ENCODE results near the gene TMPO. TPM values are rescaled to one million over a fixed set of nuclear protein-coding genes. Genes with fewer than 3 reads are reported as not detected.
"Not testable (repeated sequence)": the region's sequence is repeated elsewhere in the genome, so short reads cannot be mapped to it uniquely, and the experiment has no call there.

TMPO gene
- total RNA-seq, 1 donor from 2014 or later: 65.3 TPM

- DNase-seq (ENCODE audit: extremely low read depth, low read depth, low spot score): no peak
These were observed 11.1 kb upstream of the TMPO start for GRCh38 chr12:98504368-98504617.

DNA sequence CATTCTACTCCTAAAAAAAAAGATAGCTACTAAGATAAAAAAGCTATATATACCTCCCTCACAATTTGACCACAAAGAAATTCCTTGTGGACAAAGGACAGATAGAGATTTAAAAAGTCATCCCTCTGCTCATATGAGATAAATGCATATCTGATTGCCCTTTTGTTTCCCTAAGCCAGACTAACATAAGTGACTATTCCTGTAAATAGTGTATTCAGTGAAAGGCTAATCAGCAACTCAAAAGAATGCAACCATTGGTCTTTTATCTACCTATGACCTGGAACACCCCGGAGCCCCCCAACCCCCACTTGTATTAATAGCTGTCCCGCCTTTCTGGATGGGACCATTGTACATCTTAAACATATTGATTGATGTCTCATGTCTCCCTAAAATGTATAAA, 6.3 kb upstream of the TMPO start:
- DNase-seq (ENCODE audit: extremely low read depth, low read depth, low spot score): no peak

- not testable (repeated sequence) for DNase-seq (ENCODE audit: extremely low read depth, low read depth, low spot score)
These were observed 3.6 kb upstream of the TMPO start for GRCh38 chr12:98511806-98512205.

- no peak for DNase-seq (ENCODE audit: extremely low read depth, low read depth, low spot score)
These were observed 1.7 kb upstream of the TMPO start for GRCh38 chr12:98513379-98514322.

- DNase-seq (ENCODE audit: extremely low read depth, low read depth, low spot score): no peak
These were observed 456 bp upstream of the TMPO start for GRCh38 chr12:98514982-98515286.

GRCh38 chr12:98516111-98516873, 902 bp downstream of the TMPO start:
- DNase-seq (ENCODE audit: extremely low read depth, low read depth, low spot score): peak; percentile 67

- no peak for DNase-seq (ENCODE audit: extremely low read depth, low read depth, low spot score)
These were observed 4.0 kb downstream of the TMPO start for GRCh38 chr12:98519257-98519907.

GRCh38 chr12:98530068-98530467, 14.7 kb downstream of the TMPO start:
- DNase-seq (ENCODE audit: extremely low read depth, low read depth, low spot score): no peak

GRCh38 chr12:98532687-98533304, 17.4 kb downstream of the TMPO start:
- DNase-seq (ENCODE audit: extremely low read depth, low read depth, low spot score): no peak

GRCh38 chr12:98533723-98534251, 18.4 kb downstream of the TMPO start:
- no peak for DNase-seq (ENCODE audit: extremely low read depth, low read depth, low spot score)

DNA sequence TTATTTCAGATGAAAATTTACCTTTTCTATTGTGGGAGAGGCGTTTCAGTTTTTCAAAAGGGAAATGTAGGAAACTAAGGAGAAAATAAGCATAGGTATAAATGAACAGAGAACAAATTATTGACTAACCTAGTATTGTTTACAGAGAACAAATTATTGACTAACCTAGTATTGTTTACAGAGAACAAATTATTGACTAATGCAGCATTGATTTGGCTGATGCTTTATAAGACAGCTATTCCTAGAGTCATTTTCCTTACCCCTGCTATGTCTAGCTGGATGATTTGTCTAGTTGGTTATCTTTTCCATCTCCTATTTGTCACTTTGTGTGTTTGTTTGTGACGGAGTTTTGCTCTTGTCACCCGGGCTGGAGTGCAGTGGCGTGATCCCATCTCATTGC, 22.6 kb downstream of the TMPO start:
- DNase-seq (ENCODE audit: extremely low read depth, low read depth, low spot score): no peak

DNA sequence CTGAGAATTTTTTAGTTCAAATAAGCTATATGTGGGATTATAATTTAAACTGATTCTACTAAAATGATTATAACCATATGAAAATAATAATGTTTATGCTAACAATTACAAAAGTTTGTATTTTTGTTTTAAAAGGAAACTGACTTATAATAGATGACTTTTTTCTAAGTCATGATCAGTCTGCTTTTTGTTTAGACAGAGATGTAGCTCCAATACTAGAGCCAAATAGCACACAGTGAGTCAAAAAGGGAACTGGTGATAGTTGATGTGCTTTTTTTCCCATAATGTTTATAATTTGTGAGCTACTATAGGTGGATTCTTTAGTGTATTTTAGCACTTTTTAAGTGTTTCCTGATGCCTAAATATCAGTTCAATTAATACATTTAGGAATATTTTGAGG, 28.3 kb downstream of the TMPO start:
- no peak for DNase-seq (ENCODE audit: extremely low read depth, low read depth, low spot score)

DNA sequence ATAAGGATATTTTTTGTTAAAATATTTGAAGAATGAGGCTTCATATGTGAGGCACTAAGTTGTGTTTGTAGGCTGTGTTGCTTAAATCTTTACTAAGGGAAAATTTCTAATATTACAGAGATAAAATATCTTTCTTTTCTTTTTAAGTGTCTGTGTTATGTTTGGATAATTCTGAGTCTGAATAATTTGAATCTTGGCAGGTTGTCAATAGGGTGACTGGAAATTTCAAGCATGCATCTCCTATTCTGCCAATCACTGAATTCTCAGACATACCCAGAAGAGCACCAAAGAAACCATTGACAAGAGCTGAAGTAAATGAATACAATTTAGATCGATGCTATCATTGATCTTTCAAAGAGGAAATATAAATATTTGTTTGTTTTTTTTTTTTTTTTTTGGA, 29.4 kb downstream of the TMPO start:
- no peak for DNase-seq (ENCODE audit: extremely low read depth, low read depth, low spot score)

DNA sequence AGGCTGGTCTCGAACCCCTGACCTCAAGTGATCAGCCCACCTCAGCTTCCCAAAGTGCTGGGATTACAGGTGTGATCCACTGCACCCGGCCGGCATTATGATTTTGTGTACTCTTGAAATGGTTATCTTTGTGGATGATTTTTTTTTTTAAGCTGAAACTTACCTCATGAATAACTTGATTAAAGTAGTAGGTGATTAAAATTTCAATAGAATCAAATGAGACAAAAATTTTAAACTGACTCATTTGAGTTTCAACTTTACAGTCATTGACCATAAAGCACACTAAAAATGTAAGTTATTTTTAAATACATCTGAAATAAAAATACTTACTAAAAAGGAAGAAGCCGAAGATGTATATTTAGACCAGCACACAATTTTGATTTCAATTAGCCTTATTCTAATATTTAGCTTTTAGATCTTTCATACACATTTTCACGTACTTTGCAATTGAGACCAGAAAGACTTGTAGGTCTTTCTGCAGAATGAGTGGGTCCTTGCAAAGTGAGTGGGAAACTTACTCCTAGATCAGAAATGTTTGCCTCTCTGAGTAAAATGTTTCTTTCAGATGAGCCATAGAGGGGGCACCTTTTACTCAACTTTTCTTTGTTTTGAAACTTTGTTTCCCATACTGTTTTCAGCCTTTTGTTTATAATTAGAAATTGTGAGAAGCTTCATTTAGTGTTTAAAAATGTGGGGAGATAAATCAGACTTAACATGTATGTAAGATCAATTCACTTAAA, 34.2 kb downstream of the TMPO start:
- DNase-seq (ENCODE audit: extremely low read depth, low read depth, low spot score): no peak

GRCh38 chr12:98551787-98552186, 36.4 kb downstream of the TMPO start:
- no peak for DNase-seq (ENCODE audit: extremely low read depth, low read depth, low spot score)

GRCh38 chr12:98558097-98558496, 42.7 kb downstream of the TMPO start:
- DNase-seq (ENCODE audit: extremely low read depth, low read depth, low spot score): not testable (repeated sequence)

- no peak for DNase-seq (ENCODE audit: extremely low read depth, low read depth, low spot score)
These were observed 44.3 kb downstream of the TMPO start for GRCh38 chr12:98559666-98560065.

DNA sequence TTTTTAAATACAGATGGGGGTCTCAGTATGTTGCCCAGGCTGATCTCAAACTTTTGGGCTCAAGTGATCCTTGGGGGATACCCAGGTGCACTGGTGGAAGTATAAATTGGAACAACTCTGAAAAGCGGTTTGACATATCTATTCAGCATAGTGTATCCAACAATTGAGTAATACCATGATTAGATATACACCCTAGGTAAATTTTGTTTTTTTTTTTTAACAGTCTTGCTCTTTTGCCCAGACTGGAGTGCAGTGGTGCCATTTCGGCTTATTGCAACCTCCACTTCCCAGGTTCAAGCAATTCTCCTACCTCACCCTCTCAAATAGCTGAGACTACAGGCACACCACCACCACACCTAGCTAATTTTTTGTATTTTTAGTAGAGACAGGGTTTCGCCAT, 46.5 kb downstream of the TMPO start:
- no peak for DNase-seq (ENCODE audit: extremely low read depth, low read depth, low spot score)

GRCh38 chr12:98572010-98572409, 56.6 kb downstream of the TMPO start:
- no peak for DNase-seq (ENCODE audit: extremely low read depth, low read depth, low spot score)

DNA sequence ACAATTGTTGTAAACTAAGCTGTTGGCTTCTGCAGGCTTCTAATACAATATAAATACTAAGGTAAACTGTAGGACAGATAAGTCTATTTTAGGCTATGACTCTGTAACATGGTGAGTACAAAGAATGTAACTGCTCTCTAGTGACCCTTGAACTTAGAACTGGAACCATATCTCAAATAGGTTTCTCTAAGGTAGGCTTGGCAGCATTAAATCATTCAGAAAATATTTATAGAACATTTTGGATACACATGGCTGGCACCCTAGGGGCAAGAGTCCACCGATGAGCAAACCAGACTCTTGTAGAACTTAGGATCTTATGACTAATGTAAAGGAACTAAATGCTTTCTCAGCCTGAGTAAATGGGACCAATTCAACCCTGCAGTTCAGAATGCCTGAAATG, 58.7 kb downstream of the TMPO start:
- no peak for DNase-seq (ENCODE audit: extremely low read depth, low read depth, low spot score)
